ENCODE results near the gene OPA3.

- TF ChIP-seq CTCF (IDR thresholded peaks at IDR 0.05) (no peak), POLR2A (IDR thresholded peaks at IDR 0.05) (no peak)
These were observed 13.0 kb downstream of the OPA3 start for GRCh38 chr19:45571457-45572220.

Measured in ovary (tissue), 3 donors.